Endothelial cell of umbilical vein (primary cell): ENCODE data around the gene GARIN5A.

Experiments used
- CTCF ChIP-seq, 2 donors: IDR thresholded peaks; 1 replicate in 1 of 2; 2 replicates in 1 of 2; pipeline ENCODE4 v1.5.1; 2011; ENCODE audit warnings: low read length in 2 of 2, mild to moderate bottlenecking in 2 of 2, moderate library complexity in 2 of 2, control low read depth in 1 of 2, inconsistent platforms in 1 of 2, low read depth in 1 of 2; ENCODE audit not compliant: insufficient read depth in 1 of 2; ENCODE audit errors: extremely low read depth in 1 of 2
- EZH2 ChIP-seq: IDR thresholded peaks from 2 replicates; pipeline ENCODE4 v1.6.1; 2012; ENCODE audit warnings: borderline replicate concordance, low read depth, mild to moderate bottlenecking, moderate library complexity, low read length, inconsistent platforms; ENCODE audit not compliant: severe bottlenecking
- JUN ChIP-seq: IDR thresholded peaks from 2 replicates; pipeline ENCODE4 v1.6.1; 2011; ENCODE audit warnings: borderline replicate concordance, low read depth; ENCODE audit not compliant: insufficient read length, insufficient read depth
- POLR2AphosphoS5 ChIP-seq: IDR thresholded peaks from 2 replicates; pipeline ENCODE4 v1.6.1; 2012; ENCODE audit warnings: low read depth, mild to moderate bottlenecking, control low read depth, low read length, moderate library complexity; ENCODE audit not compliant: insufficient read depth

DNA sequence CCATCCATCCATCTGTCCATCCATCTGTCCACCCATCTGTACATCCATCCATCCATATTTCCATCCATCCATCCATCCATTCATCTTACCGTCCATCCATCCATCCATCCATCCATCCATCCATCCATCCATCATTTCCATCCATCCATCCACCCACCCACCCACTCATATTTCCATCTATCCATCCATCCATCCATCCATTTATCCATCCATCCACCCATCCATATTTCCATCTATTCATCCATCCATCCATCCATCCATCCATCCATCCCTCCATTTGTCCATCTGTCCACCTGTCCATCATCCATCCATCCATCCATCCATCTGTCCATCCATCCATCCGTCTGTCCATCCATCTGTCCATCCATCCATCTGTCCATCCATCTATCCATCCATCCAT lies 20.7 kb downstream of the GARIN5A start:
- TF ChIP-seq CTCF (IDR thresholded peaks at IDR 0.05; ENCODE audit: extremely low read depth in 1 of 2, insufficient read depth in 1 of 2, low read depth in 1 of 2, low read length in 2 of 2) = no peak
- no peak for TF ChIP-seq EZH2
- no peak for TF ChIP-seq POLR2AphosphoS5
- TF ChIP-seq JUN = no peak
